Left forelimb (tissue), 1 donor: ENCODE results near the gene EXOSC7.

Experiments
- DNase-seq: peaks from one replicate; pipeline ENCODE4 v3.0.0-alpha.2; 2018; ENCODE audit warnings: low spot score

EXOSC7 gene

DNA sequence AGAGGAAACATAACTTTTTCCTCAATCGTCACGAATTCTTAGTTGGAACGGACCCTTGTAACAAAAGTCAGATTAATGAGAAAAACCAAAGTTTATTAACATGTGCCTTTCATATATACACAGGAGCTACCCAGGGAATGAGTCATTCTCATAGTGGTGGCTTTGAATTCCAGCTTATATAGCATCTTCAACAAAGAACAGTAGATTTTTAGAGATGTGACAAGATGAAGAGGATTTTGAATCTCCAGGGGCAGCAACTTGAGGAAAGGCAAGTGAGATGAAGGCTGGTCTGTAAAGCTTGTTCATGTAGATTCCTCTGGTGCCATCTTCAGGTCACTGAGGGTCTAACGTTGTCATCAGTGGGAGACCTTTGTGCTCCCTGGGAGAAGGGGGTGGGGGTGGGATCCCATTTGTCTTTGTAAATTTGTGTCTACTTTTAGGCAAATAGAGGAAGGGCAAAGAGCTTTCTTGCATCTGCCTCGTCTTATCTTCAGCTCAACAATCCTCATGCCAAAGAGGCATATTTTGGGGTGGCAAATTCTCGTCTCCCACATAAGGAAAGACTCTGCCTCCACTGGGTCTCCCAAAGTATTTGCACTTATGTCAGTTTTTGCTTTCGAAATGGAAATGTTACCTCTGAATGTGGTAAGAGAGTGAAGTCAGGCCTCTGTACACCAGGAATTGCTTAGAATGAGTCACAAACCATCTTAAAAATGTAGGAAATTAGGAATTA lies 79.5 kb downstream of the EXOSC7 start:
- no peak for DNase-seq

DNA sequence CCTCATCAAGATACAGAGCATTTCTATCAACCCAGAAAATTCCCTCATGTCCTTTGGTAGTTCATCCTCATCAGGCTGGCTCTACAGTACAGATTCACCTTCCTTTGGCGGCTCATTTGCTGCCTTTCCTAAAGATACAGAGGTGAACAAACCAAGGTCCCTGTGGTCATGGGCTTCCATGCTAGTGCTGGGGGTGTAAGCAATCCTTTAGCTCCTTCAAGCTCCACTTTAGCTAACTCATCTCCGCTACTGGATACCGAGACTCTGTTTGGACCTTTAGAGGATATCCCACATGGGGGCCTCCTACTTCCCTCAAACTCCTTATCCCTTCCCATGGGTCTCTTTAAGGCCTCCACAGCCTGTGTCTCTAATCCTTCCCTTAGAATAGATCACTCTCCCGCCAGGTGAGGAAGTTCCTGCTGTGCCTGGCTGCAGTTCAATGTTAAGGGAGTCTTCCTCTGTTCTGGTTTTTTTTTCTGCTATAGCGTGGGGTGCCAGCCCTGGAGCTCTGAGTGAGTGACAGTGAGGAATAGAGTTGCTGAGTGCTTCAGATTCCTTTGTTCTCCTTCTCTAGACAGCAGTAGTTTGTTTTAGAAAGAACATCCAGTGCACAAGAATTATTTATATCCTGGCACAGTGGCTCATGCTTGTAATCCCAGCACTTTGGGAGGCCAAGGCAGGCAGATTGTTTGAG lies 80.7 kb downstream of the EXOSC7 start:
- DNase-seq: no peak

DNA sequence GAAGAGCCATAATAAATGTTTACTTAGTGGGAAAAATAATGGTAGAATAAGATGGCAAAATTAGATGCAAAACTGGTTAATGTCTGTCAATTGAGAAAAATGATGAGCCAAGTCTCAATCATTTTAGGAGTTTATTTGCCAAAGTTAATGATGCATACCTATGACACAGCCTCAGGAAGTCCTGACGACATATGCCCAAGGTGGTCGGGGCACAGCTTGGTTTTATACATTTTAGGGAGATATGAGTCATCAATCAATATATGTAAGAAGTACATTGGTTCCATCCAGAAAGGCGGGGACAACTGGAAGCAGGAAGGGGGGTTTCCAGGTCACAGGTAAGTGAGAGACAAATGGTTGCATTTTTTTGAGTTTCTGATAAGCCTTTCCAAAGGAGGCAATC lies 81.5 kb downstream of the EXOSC7 start:
- no peak for DNase-seq

- no peak for DNase-seq
These were observed 83.1 kb downstream of the EXOSC7 start for GRCh38 chr3:45059132-45059531.

- DNase-seq: no peak
These were observed 84.3 kb downstream of the EXOSC7 start for GRCh38 chr3:45060165-45060892.
